ENCODE measurements around the gene IFNL1. TPM values are rescaled to one million over a fixed set of nuclear protein-coding genes. Genes with fewer than 3 reads are reported as not detected.

The IFNL1 gene
- total RNA-seq, 1 donor from 2014 or later = not detected

GRCh38 chr19:39299832-39300231 lies 3.6 kb downstream of the IFNL1 start:
- Mint-ChIP-seq H3K27me3 (ENCODE audit: low read depth) (peaks cover 9% of the 10 kb centered on the region), H3K9me3 (no peaks in the 10 kb centered on the region), H3K36me3 (no peaks in the 10 kb centered on the region), H3K4me3 (no peak overlapping the region), H3K27ac (no peak overlapping the region), H3K4me1 (peaks cover 25% of the 10 kb centered on the region)
- no peak for DNase-seq (ENCODE audit: low spot score in 2 of 2, unreplicated experiment in 2 of 2)
- TF ChIP-seq, protein P1, sequence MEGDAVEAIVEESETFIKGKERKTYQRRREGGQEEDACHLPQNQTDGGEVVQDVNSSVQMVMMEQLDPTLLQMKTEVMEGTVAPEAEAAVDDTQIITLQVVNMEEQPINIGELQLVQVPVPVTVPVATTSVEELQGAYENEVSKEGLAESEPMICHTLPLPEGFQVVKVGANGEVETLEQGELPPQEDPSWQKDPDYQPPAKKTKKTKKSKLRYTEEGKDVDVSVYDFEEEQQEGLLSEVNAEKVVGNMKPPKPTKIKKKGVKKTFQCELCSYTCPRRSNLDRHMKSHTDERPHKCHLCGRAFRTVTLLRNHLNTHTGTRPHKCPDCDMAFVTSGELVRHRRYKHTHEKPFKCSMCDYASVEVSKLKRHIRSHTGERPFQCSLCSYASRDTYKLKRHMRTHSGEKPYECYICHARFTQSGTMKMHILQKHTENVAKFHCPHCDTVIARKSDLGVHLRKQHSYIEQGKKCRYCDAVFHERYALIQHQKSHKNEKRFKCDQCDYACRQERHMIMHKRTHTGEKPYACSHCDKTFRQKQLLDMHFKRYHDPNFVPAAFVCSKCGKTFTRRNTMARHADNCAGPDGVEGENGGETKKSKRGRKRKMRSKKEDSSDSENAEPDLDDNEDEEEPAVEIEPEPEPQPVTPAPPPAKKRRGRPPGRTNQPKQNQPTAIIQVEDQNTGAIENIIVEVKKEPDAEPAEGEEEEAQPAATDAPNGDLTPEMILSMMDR (IDR thresholded peaks at IDR 0.05; ENCODE audit: unreplicated experiment) = no peak

DNA sequence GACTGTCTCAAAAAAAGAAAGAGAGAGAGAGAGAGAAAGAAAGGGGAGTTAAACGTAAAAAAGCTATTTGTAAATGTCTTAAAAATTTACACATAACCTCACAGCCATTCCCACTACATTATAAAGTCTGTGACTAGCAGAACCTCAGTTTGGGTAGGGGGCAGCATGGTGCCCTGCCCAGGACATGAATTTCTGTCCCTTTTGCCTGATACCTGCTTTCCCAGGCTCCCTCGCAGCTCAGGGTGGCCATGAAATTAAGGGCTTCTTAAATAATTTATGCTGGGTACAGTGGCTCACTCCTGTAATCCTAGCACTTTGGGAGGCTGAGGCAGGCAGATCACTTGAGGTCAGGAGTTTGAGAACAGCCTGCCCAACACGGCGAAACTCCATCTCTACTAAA lies 4.8 kb downstream of the IFNL1 start:
- H3K4me3 Mint-ChIP-seq = no peak overlapping the region
- TF ChIP-seq, protein P1 (IDR thresholded peaks at IDR 0.05; ENCODE audit: unreplicated experiment) = no peak
- H3K27me3 Mint-ChIP-seq (ENCODE audit: low read depth) = peaks cover 11% of the 10 kb centered on the region
- no peaks in the 10 kb centered on the region for H3K9me3 Mint-ChIP-seq
- DNase-seq (ENCODE audit: low spot score in 2 of 2, unreplicated experiment in 2 of 2) = no peak
- no peak overlapping the region for H3K27ac Mint-ChIP-seq
- H3K36me3 Mint-ChIP-seq = no peaks in the 10 kb centered on the region
- H3K4me1 Mint-ChIP-seq = peaks cover 37% of the 10 kb centered on the region

- Mint-ChIP-seq H3K4me1 (peaks cover 43% of the 10 kb centered on the region), H3K36me3 (no peaks in the 10 kb centered on the region), H3K27me3 (ENCODE audit: low read depth) (peaks cover 15% of the 10 kb centered on the region), H3K27ac (no peak overlapping the region), H3K4me3 (no peak overlapping the region), H3K9me3 (no peaks in the 10 kb centered on the region)
- no peak for DNase-seq (ENCODE audit: low spot score in 2 of 2, unreplicated experiment in 2 of 2)
- TF ChIP-seq, protein P1 (IDR thresholded peaks at IDR 0.05; ENCODE audit: unreplicated experiment) = no peak
Measured at GRCh38 chr19:39301562-39301961, 5.4 kb downstream of the IFNL1 start.

DNA sequence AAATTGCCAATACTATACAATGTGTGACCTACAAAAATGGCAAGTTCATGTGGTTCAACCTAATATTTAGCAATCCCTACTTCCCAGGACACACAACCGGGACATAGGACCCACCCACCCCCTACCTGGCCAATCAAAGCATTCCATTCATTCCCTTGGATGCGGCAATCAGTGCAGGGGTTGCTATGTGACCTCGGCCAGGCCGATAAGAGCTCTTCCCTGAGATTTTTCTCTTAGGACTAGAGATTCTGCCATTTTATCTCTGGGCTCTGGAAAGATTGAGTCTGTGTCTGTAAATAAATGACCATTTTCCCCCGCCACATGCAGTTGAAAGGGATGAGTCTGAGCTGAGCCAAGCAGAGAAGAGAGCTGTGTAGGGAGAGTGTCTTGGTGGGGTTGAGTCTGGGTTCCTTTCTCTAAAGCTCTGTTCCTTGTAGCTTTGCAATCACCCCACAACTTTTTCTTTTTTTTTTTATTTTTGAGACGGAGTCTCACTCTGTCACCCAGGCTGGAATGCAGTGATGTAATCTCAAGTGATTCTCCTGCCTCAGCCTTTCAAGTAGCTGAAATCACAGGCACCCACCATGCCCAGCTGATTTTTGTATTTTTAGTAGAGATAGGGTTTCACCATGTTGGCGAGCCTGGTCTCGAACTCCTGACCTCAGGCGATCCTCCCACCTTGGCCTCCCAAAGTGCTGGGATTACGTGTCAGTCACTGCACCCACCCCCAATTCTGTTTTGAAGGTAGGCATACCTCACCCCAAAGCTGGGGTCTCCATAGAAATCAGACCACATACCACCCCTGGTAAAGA lies 7.4 kb downstream of the IFNL1 start:
- Mint-ChIP-seq H3K4me1 (peaks cover 49% of the 10 kb centered on the region), H3K4me3 (no peak overlapping the region), H3K27me3 (ENCODE audit: low read depth) (peaks cover 22% of the 10 kb centered on the region), H3K9me3 (no peaks in the 10 kb centered on the region), H3K27ac (peak overlapping the region; percentile 95), H3K36me3 (no peaks in the 10 kb centered on the region)
- TF ChIP-seq, protein P1 (IDR thresholded peaks at IDR 0.05; ENCODE audit: unreplicated experiment) = no peak
- DNase-seq (ENCODE audit: low spot score in 2 of 2, unreplicated experiment in 2 of 2) = no peak

GRCh38 chr19:39304185-39304513 lies 7.9 kb downstream of the IFNL1 start:
- Mint-ChIP-seq H3K4me1 (peaks cover 54% of the 10 kb centered on the region), H3K27me3 (ENCODE audit: low read depth) (peaks cover 27% of the 10 kb centered on the region), H3K9me3 (no peaks in the 10 kb centered on the region), H3K27ac (peak overlapping the region; percentile 95), H3K36me3 (no peaks in the 10 kb centered on the region), H3K4me3 (no peak overlapping the region)
- no peak for DNase-seq (ENCODE audit: low spot score in 2 of 2, unreplicated experiment in 2 of 2)
- TF ChIP-seq, protein P1 (IDR thresholded peaks at IDR 0.05; ENCODE audit: unreplicated experiment) = no peak

All from mesothelial cell of epicardium (in vitro differentiated cells).